Measurements from ENCODE around the gene TRDMT1.
A peak's percentile ranks its signal among the peaks of the same experiment; 100 is the strongest.
"Not testable (repeated sequence)": the region's sequence is repeated elsewhere in the genome, so short reads cannot be mapped to it uniquely, and the experiment has no call there.

The TRDMT1 gene

GRCh38 chr10:17125206-17125893 lies 76.1 kb downstream of the TRDMT1 start:
- no peak for DNase-seq

- no peak for DNase-seq
Measured at GRCh38 chr10:17123961-17124360, 77.5 kb downstream of the TRDMT1 start.

GRCh38 chr10:17122726-17123661 lies 78.5 kb downstream of the TRDMT1 start:
- DNase-seq, result no peak

- no peak for DNase-seq
Measured at GRCh38 chr10:17122052-17122451, 79.4 kb downstream of the TRDMT1 start.

- DNase-seq, result no peak
Measured at GRCh38 chr10:17120694-17121093, 80.8 kb downstream of the TRDMT1 start.

- no peak for DNase-seq
Measured at GRCh38 chr10:17119845-17120244, 81.6 kb downstream of the TRDMT1 start.

GRCh38 chr10:17116193-17116592 lies 85.3 kb downstream of the TRDMT1 start:
- no peak for DNase-seq

GRCh38 chr10:17115683-17116082 lies 85.8 kb downstream of the TRDMT1 start:
- no peak for DNase-seq

- not testable (repeated sequence) for DNase-seq
Measured at GRCh38 chr10:17114878-17115444, 86.5 kb downstream of the TRDMT1 start.

- peak; percentile 51 for DNase-seq
Measured at GRCh38 chr10:17113889-17114540, 87.5 kb downstream of the TRDMT1 start.

GRCh38 chr10:17113346-17113745 lies 88.1 kb downstream of the TRDMT1 start:
- DNase-seq, result no peak

- no peak for DNase-seq
Measured at GRCh38 chr10:17112566-17112965, 88.9 kb downstream of the TRDMT1 start.

GRCh38 chr10:17109475-17110207 lies 91.8 kb downstream of the TRDMT1 start:
- DNase-seq, result no peak

GRCh38 chr10:17109046-17109445 lies 92.4 kb downstream of the TRDMT1 start:
- DNase-seq, result no peak

- no peak for DNase-seq
Measured at GRCh38 chr10:17106991-17107390, 94.5 kb downstream of the TRDMT1 start.

GRCh38 chr10:17101910-17102266 lies 99.6 kb downstream of the TRDMT1 start:
- no peak for DNase-seq

- no peak for DNase-seq
Measured at GRCh38 chr10:17101257-17101909, 100.1 kb downstream of the TRDMT1 start.

GRCh38 chr10:17100586-17100985 lies 100.9 kb downstream of the TRDMT1 start:
- DNase-seq, result no peak

GRCh38 chr10:17098012-17098411 lies 103.5 kb downstream of the TRDMT1 start:
- DNase-seq, result no peak

All from left hindlimb (tissue), 1 donor.